Trophoblast cell (in vitro differentiated cells and primary cell): Measurements from ENCODE around the gene LUM.

Source experiments
- DNase-seq, 2 donors: peaks; one replicate each; pipeline ENCODE4 v3.0.0-alpha.2; 2016
- H2AFZ ChIP-seq: 2 replicates; pipeline ENCODE4 v1.6.1; 2013; ENCODE audit warnings: low read length, moderate library complexity, mild to moderate bottlenecking; ENCODE audit not compliant: insufficient read depth, poor library complexity
- H2AK5ac ChIP-seq: 2 replicates; pipeline ENCODE4 v1.6.1; 2013; ENCODE audit warnings: mild to moderate bottlenecking, low read length
- H2BK120ac ChIP-seq: 2 replicates; pipeline ENCODE4 v1.6.1; 2013; ENCODE audit warnings: low read length, mild to moderate bottlenecking, moderate library complexity; ENCODE audit not compliant: insufficient read depth, poor library complexity
- H2BK12ac ChIP-seq: 2 replicates; pipeline ENCODE4 v1.6.1; 2013; ENCODE audit warnings: mild to moderate bottlenecking, low read length, moderate library complexity
- H2BK5ac ChIP-seq: 2 replicates; pipeline ENCODE4 v1.6.1; 2013; ENCODE audit warnings: low read length, low read depth, moderate library complexity, mild to moderate bottlenecking; ENCODE audit not compliant: poor library complexity
- H3K14ac ChIP-seq: 2 replicates; pipeline ENCODE4 v1.6.1; 2013; ENCODE audit warnings: mild to moderate bottlenecking, low read length
- H3K18ac ChIP-seq: 2 replicates; pipeline ENCODE4 v1.6.1; 2013; ENCODE audit warnings: mild to moderate bottlenecking, low read length
- H3K23ac ChIP-seq: 2 replicates; pipeline ENCODE4 v1.6.1; 2013; ENCODE audit warnings: low read length
- H3K27ac ChIP-seq: 2 replicates; pipeline ENCODE4 v1.5.1; 2013; ENCODE audit warnings: low read depth, mild to moderate bottlenecking, inconsistent platforms, low read length, moderate library complexity
- H3K27me3 ChIP-seq: 2 replicates; pipeline ENCODE4 v1.6.1; 2013; ENCODE audit warnings: inconsistent platforms, mild to moderate bottlenecking, low read length, moderate library complexity; ENCODE audit not compliant: insufficient read depth
- H3K36me3 ChIP-seq, 2 experiments: 1 replicate in 1 of 2; 2 replicates in 1 of 2; pipeline ENCODE4 v1.6.1; 2013; ENCODE audit warnings: low read length in 2 of 2, mild to moderate bottlenecking in 2 of 2, moderate library complexity in 1 of 2; ENCODE audit not compliant: insufficient read depth in 2 of 2, control insufficient read depth in 1 of 2
- H3K4ac ChIP-seq: 2 replicates; pipeline ENCODE4 v1.6.1; 2013; ENCODE audit warnings: low read depth, mild to moderate bottlenecking, low read length, moderate library complexity
- H3K4me1 ChIP-seq, 2 experiments: 1 replicate in 1 of 2; 2 replicates in 1 of 2; pipeline ENCODE4 v1.6.1; 2013; ENCODE audit warnings: low read length in 2 of 2, mild to moderate bottlenecking in 2 of 2, moderate library complexity in 1 of 2; ENCODE audit not compliant: insufficient read depth in 2 of 2, control insufficient read depth in 1 of 2
- H3K4me2 ChIP-seq: 2 replicates; pipeline ENCODE4 v1.6.1; 2013; ENCODE audit warnings: inconsistent platforms, mild to moderate bottlenecking, low read length, moderate library complexity
- H3K4me3 ChIP-seq: 2 replicates; pipeline ENCODE4 v1.5.1; 2013; ENCODE audit warnings: mild to moderate bottlenecking, low read depth, low read length, inconsistent platforms
- H3K79me1 ChIP-seq: one replicate; pipeline ENCODE4 v1.6.1; 2013; ENCODE audit warnings: low read length
- H3K79me2 ChIP-seq: 2 replicates; pipeline ENCODE4 v1.6.1; 2013; ENCODE audit warnings: low read length, mild to moderate bottlenecking; ENCODE audit not compliant: control insufficient read depth, insufficient read depth, poor library complexity
- H3K9ac ChIP-seq: 2 replicates; pipeline ENCODE4 v1.6.1; 2013; ENCODE audit warnings: mild to moderate bottlenecking, low read length
- H3K9me3 ChIP-seq: 2 replicates; pipeline ENCODE4 v1.6.1; 2013; ENCODE audit warnings: low read depth, mild to moderate bottlenecking, control low read depth, inconsistent platforms, low read length; ENCODE audit not compliant: insufficient read depth
- H4K12ac ChIP-seq: 2 replicates; pipeline ENCODE4 v1.6.1; 2013; ENCODE audit warnings: low read depth, mild to moderate bottlenecking, low read length, moderate library complexity
- H4K8ac ChIP-seq: 2 replicates; pipeline ENCODE4 v1.6.1; 2013; ENCODE audit warnings: low read depth, mild to moderate bottlenecking, low read length, moderate library complexity
- H4K91ac ChIP-seq: one replicate; pipeline ENCODE4 v1.6.1; 2013; ENCODE audit warnings: low read depth, mild to moderate bottlenecking, low read length, moderate library complexity
- WGBS: extraction: QIAGEN DNeasy Blood & Tissue Kit; methylation state at CpG from one replicate; pipeline ENCODE4 v1.1.7; 2013; ENCODE audit warnings: missing lambda C conversion rate; ENCODE audit not compliant: insufficient read length, insufficient coverage; ENCODE audit errors: extremely low coverage; 5-methylcytosine and 5-hydroxymethylcytosine counted together

The LUM gene

GRCh38 chr12:91120781-91121180 lies 9.5 kb upstream of the LUM start:
- H3K14ac ChIP-seq, result no peak overlapping the region
- H3K18ac ChIP-seq, result no peak overlapping the region
- H3K4ac ChIP-seq, result no peak overlapping the region
- peaks cover 0 to 6% of the 10 kb centered on the region in 2 experiments for H3K4me1 ChIP-seq
- H3K79me2 ChIP-seq, result no peaks in the 10 kb centered on the region
- no peak overlapping the region for H3K9ac ChIP-seq
- H3K36me3 ChIP-seq, result no peaks in the 10 kb centered on the region
- H2BK5ac ChIP-seq, result no peak overlapping the region
- no peak overlapping the region for H2BK12ac ChIP-seq
- no peak overlapping the region for H4K12ac ChIP-seq
- H3K4me3 ChIP-seq, result no peak overlapping the region
- no peak overlapping the region for H4K91ac ChIP-seq
- H3K4me2 ChIP-seq, result no peak overlapping the region
- H2BK120ac ChIP-seq, result no peak overlapping the region
- no peak for DNase-seq
- peaks cover 3% of the 10 kb centered on the region for H3K79me1 ChIP-seq
- H4K8ac ChIP-seq, result no peak overlapping the region
- H3K23ac ChIP-seq, result no peak overlapping the region
- no peak overlapping the region for H3K27ac ChIP-seq
- H2AFZ ChIP-seq, result no peak overlapping the region
- no peak overlapping the region for H2AK5ac ChIP-seq
- H3K9me3 ChIP-seq, result no peaks in the 10 kb centered on the region
- H3K27me3 ChIP-seq, result no peaks in the 10 kb centered on the region

DNA sequence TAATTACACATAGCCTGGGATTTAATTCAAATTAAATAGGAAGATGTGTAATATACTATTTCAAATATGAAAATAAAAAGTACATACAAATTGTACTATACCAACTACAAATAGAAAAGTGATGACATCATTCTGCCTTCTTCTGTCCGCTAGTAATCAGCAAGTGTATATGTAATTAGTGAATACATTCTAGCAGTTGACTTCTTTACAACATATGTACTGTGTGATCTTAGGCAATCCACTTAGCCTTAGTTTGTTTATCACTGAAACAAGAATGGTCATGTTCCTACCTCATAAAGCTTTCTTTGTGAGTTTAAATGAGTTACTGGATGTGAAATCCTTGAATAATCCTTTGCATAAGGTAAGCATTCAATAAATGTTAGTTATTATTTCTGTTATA lies 7.8 kb upstream of the LUM start:
- H3K14ac ChIP-seq, result no peak overlapping the region
- peaks cover 0 to 6% of the 10 kb centered on the region in 2 experiments for H3K4me1 ChIP-seq
- H3K18ac ChIP-seq, result no peak overlapping the region
- H3K4me2 ChIP-seq, result no peak overlapping the region
- H2AK5ac ChIP-seq, result no peak overlapping the region
- no peaks in the 10 kb centered on the region for H3K9me3 ChIP-seq
- no peak overlapping the region for H3K4me3 ChIP-seq
- no peak overlapping the region for H3K4ac ChIP-seq
- H3K9ac ChIP-seq, result no peak overlapping the region
- H4K8ac ChIP-seq, result no peak overlapping the region
- H4K12ac ChIP-seq, result no peak overlapping the region
- no peak overlapping the region for H4K91ac ChIP-seq
- DNase-seq, result no peak
- no peak overlapping the region for H3K27ac ChIP-seq
- H2BK12ac ChIP-seq, result no peak overlapping the region
- no peaks in the 10 kb centered on the region for H3K27me3 ChIP-seq
- H3K23ac ChIP-seq, result no peak overlapping the region
- H2AFZ ChIP-seq, result no peak overlapping the region
- peaks cover 3% of the 10 kb centered on the region for H3K79me1 ChIP-seq
- H2BK5ac ChIP-seq, result no peak overlapping the region
- H3K79me2 ChIP-seq, result no peaks in the 10 kb centered on the region
- H2BK120ac ChIP-seq, result no peak overlapping the region
- WGBS, result no CpG with 5 or more reads among the region's 1 CpG
- H3K36me3 ChIP-seq, result no peaks in the 10 kb centered on the region

- no peak for DNase-seq
- Histone ChIP-seq H2BK12ac (peak overlapping the region; percentile 44), H3K79me2 (no peaks in the 10 kb centered on the region), H3K14ac (no peak overlapping the region), H4K91ac (no peak overlapping the region), H4K12ac (no peak overlapping the region), H3K9me3 (no peaks in the 10 kb centered on the region), H2AFZ (no peak overlapping the region), H3K4me1 (peaks cover 0 to 4% of the 10 kb centered on the region in 2 experiments), H2BK120ac (no peak overlapping the region), H3K79me1 (peaks cover 1% of the 10 kb centered on the region), H3K4me3 (no peak overlapping the region), H3K27ac (no peak overlapping the region), H2BK5ac (no peak overlapping the region), H2AK5ac (no peak overlapping the region), H3K27me3 (no peaks in the 10 kb centered on the region), H3K4ac (no peak overlapping the region), H3K36me3 (no peaks in the 10 kb centered on the region), H4K8ac (no peak overlapping the region), H3K9ac (no peak overlapping the region), H3K23ac (no peak overlapping the region), H3K18ac (no peak overlapping the region), H3K4me2 (no peak overlapping the region)
- no CpG with 5 or more reads among the region's 6 CpGs for WGBS
These were observed 2.3 kb upstream of the LUM start for GRCh38 chr12:91113621-91114020.

- Histone ChIP-seq H3K9ac (no peak overlapping the region), H3K79me2 (peaks cover 4% of the 10 kb centered on the region), H3K18ac (no peak overlapping the region), H3K14ac (no peak overlapping the region), H4K8ac (no peak overlapping the region), H3K36me3 (peaks cover 7 to 8% of the 10 kb centered on the region in 2 experiments), H2AK5ac (no peak overlapping the region), H3K4me3 (no peak overlapping the region), H3K4me2 (no peak overlapping the region), H3K27me3 (no peaks in the 10 kb centered on the region), H3K23ac (no peak overlapping the region), H3K4me1 (peaks cover 3 to 14% of the 10 kb centered on the region in 2 experiments), H3K27ac (no peak overlapping the region), H4K12ac (no peak overlapping the region), H2AFZ (no peak overlapping the region), H3K9me3 (no peaks in the 10 kb centered on the region), H2BK12ac (no peak overlapping the region), H2BK5ac (no peak overlapping the region), H3K79me1 (peaks cover 10% of the 10 kb centered on the region), H4K91ac (no peak overlapping the region), H3K4ac (no peak overlapping the region), H2BK120ac (no peak overlapping the region)
- no peak for DNase-seq
- no CpG with 5 or more reads among the region's 5 CpGs for WGBS
These were observed 876 bp downstream of the LUM start for GRCh38 chr12:91110311-91110924.
